ENCODE data around the gene FADS3. TPM values are rescaled to one million over a fixed set of nuclear protein-coding genes. Genes with fewer than 3 reads are reported as not detected.
A peak's percentile ranks its signal among the peaks of the same experiment; 100 is the strongest.

Gene FADS3
- total RNA-seq, 1 donor from 2014 or later, result 13.6 TPM

DNA sequence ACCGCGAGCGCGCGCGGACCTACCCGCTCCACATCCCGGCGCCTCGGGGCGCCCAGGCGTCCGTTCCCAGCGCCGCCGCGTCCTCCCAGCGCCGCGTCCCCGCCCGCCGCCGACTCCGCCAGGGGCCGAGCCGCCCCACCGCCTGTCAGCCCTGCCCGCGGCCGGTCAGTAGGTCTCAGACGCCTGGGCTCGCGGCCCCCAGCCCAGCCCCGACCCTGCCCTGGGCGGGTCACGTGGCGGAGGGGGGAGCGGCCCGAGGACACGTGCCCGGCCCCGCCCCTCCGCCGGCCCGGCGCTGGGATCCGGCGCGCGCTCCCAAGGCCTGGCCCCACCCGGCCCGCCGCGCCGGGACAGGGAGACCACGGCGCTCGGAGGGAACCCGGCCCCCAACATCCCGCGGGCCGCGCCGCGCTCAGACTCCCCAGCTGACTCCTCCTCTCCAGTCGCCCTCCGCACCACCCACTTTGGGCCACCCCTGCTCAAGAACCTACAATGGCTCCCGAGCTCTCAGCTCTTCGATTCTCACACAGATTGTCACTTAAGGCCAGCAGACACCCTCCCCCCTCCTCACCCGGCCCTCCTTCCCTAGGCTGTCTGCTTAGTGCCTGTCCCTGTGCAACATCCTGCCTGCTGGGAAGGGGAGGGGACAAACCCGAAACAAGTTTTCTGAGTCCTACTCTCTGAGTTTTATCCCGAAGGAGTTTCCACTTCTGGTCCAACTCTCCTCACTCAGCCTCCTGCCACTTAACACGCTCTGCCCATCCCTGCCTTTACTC is 26.2 kb upstream of the FADS3 start, which contains the start of gene RAB3IL1:
Gene RAB3IL1, minus strand, starts transcription at position 233 of the 776 bp plus-strand sequence. Its CDS starts 199 bp downstream, at position 34.
- peak; percentile 47 for DNase-seq (ENCODE audit: low read depth, low spot score)
- Mint-ChIP-seq H3K4me1 (peaks cover 10% of the 10 kb centered on the region), H3K4me3 (peak within 1 kb of the TSS; percentile 83), H3K36me3 (ENCODE audit: low read depth) (no peaks in the 10 kb centered on the region), H3K27ac (ENCODE audit: unreplicated experiment) (no peak within 1 kb of the TSS), H3K9me3 (no peaks in the 10 kb centered on the region), H3K27me3 (ENCODE audit: low read depth) (peaks cover 63% of the 10 kb centered on the region)
- TF ChIP-seq, protein P1, sequence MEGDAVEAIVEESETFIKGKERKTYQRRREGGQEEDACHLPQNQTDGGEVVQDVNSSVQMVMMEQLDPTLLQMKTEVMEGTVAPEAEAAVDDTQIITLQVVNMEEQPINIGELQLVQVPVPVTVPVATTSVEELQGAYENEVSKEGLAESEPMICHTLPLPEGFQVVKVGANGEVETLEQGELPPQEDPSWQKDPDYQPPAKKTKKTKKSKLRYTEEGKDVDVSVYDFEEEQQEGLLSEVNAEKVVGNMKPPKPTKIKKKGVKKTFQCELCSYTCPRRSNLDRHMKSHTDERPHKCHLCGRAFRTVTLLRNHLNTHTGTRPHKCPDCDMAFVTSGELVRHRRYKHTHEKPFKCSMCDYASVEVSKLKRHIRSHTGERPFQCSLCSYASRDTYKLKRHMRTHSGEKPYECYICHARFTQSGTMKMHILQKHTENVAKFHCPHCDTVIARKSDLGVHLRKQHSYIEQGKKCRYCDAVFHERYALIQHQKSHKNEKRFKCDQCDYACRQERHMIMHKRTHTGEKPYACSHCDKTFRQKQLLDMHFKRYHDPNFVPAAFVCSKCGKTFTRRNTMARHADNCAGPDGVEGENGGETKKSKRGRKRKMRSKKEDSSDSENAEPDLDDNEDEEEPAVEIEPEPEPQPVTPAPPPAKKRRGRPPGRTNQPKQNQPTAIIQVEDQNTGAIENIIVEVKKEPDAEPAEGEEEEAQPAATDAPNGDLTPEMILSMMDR (conservative IDR thresholded peaks at IDR 0.05), result no peak

DNA sequence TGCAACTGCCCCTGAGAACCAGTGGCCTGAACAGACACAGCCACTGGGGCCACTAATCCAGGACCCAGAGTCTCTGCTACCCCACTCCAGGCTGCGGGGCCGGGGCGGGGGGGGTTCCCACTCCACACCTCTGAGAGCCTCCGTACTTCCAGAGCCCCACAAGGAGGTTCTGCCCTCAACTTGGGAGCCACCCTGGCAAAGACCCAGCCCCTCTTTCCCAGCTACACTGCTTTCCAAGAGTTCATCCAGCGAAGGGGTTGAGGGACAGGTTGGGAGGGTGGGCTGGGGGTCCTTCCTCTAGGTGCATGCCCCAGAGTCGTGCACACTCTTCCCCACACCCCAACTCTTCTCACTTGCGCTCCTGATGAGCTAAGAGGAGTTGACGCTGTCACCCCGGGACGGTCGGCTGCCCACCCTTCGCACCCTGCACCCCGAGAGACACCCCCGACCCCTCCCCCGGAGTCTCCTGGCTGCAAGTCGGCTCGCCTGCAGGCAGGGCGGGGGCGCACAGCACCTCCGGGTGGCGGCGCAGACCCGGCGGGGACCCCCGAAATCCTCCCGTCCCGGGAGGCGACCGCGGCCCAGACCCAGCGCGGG is 25.5 kb upstream of the FADS3 start:
- Mint-ChIP-seq H3K9me3 (no peaks in the 10 kb centered on the region), H3K27ac (ENCODE audit: unreplicated experiment) (no peak overlapping the region), H3K4me1 (peaks cover 10% of the 10 kb centered on the region), H3K4me3 (peak overlapping the region; percentile 15), H3K36me3 (ENCODE audit: low read depth) (no peaks in the 10 kb centered on the region), H3K27me3 (ENCODE audit: low read depth) (peaks cover 65% of the 10 kb centered on the region)
- no peak for DNase-seq (ENCODE audit: low read depth, low spot score)
- TF ChIP-seq, protein P1 (conservative IDR thresholded peaks at IDR 0.05), result no peak

DNA sequence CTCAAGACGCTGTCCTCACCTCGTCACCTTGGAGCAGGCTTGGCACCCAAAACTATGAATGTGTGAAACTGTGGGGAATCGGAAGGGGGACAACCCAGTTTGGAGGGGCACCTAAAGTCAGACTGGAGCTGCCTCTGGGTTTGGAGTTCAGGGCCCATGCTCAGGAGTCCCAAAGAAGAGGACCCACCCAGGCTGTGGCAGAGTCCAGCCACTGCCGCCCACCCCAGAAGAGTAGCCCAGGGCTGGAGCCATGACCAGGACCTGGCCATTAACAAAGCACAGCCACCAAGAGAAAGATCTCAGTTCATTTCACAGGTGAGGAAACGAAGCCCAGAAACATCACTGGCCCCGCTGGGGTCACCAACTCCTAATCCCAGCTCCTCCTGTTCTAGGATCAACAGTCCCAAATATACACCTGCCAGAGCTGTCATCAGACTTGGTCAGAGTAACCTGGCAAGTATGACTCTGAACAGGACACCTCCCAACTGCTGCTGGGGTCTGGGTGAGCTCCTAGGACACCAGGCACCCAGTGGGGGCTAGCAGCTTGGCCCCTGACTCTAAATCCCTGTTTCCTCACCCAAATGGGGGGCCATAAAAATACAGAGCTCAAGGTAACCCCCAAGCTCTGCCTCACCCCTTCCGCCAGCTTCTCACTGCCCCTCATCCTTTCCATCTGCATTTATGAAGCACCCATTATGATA is 23.3 kb upstream of the FADS3 start:
- Mint-ChIP-seq H3K27me3 (ENCODE audit: low read depth) (peaks cover 53% of the 10 kb centered on the region), H3K9me3 (no peaks in the 10 kb centered on the region), H3K36me3 (ENCODE audit: low read depth) (no peaks in the 10 kb centered on the region), H3K4me3 (peak overlapping the region; percentile 58), H3K4me1 (peaks cover 10% of the 10 kb centered on the region), H3K27ac (ENCODE audit: unreplicated experiment) (no peak overlapping the region)
- no peak for DNase-seq (ENCODE audit: low read depth, low spot score)
- TF ChIP-seq, protein P1 (conservative IDR thresholded peaks at IDR 0.05), result no peak

DNA sequence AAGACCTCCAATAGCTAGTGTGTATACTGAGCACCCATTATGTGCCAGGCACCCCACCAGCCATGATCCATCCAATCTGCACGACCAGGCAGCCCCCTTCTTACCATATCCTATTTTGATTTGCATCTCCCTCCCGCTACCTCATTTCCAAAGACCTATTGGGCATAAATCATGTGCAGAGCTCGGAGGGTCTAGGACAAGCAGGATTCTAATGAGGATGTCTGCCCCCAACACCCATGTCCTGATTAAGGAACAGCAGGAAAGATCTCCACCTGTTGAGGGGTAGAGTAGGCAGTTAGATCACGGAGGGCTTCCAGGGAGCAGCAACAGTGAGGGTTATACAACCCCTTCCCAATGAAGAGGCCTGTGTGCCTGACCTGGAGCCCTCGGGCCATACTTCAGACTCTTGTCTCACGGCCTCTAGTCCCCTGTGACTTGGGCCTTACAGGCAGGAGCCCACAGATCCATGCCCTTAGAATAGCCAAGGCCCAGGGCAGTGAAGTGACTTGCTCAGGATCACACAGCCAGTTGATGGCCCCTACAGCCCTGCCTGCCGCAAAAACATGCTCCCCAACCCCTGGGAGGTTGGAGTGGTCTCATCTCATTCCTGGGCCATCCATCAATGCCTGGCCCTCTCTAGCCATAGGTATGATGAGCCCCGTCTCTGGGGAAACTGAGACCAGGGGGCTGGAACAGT is 22.5 kb upstream of the FADS3 start:
- peak overlapping the region; percentile 16 for H3K4me3 Mint-ChIP-seq
- DNase-seq (ENCODE audit: low read depth, low spot score), result no peak
- H3K9me3 Mint-ChIP-seq, result no peaks in the 10 kb centered on the region
- no peaks in the 10 kb centered on the region for H3K36me3 Mint-ChIP-seq (ENCODE audit: low read depth)
- H3K27ac Mint-ChIP-seq (ENCODE audit: unreplicated experiment), result no peak overlapping the region
- H3K4me1 Mint-ChIP-seq, result peaks cover 10% of the 10 kb centered on the region
- peaks cover 46% of the 10 kb centered on the region for H3K27me3 Mint-ChIP-seq (ENCODE audit: low read depth)
- TF ChIP-seq, protein P1 (conservative IDR thresholded peaks at IDR 0.05), result no peak
